H9 (cell line): ENCODE measurements around the gene PRR5L. TPM values are rescaled to one million over a fixed set of nuclear protein-coding genes. Genes with fewer than 3 reads are reported as not detected.

ENCODE experiments used
- DNase-seq: peaks from one replicate; pipeline ENCODE4 v3.0.0-alpha.2; 2017
- H2AFZ ChIP-seq: one replicate; pipeline ENCODE4 v1.6.1; 2013; ENCODE audit warnings: mild to moderate bottlenecking, low read length, control low read depth, moderate library complexity
- H2AK5ac ChIP-seq: 2 replicates; pipeline ENCODE4 v1.6.1; 2013; ENCODE audit warnings: low read length, control low read depth, mixed read lengths; ENCODE audit not compliant: insufficient read length
- H2BK120ac ChIP-seq: one replicate; pipeline ENCODE4 v1.6.1; 2013; ENCODE audit warnings: low read depth, mild to moderate bottlenecking, low read length, control low read depth, inconsistent platforms; ENCODE audit not compliant: poor library complexity, severe bottlenecking
- H2BK12ac ChIP-seq: 2 replicates; pipeline ENCODE4 v1.6.1; 2013; ENCODE audit warnings: low read length, control low read depth, mixed read lengths, low read depth; ENCODE audit not compliant: insufficient read length
- H2BK15ac ChIP-seq: 2 replicates; pipeline ENCODE4 v1.6.1; 2013; ENCODE audit warnings: low read depth, low read length, control low read depth
- H2BK20ac ChIP-seq: one replicate; pipeline ENCODE4 v1.6.1; 2013; ENCODE audit warnings: low read depth, mild to moderate bottlenecking, low read length, control low read depth, inconsistent platforms; ENCODE audit not compliant: poor library complexity, severe bottlenecking
- H2BK5ac ChIP-seq: 2 replicates; pipeline ENCODE4 v1.6.1; 2013; ENCODE audit warnings: low read length, control low read depth, mixed read lengths; ENCODE audit not compliant: insufficient read length
- H3K14ac ChIP-seq: 2 replicates; pipeline ENCODE4 v1.6.1; 2013; ENCODE audit warnings: low read length, control low read depth; ENCODE audit not compliant: insufficient read depth
- H3K18ac ChIP-seq: 2 replicates; pipeline ENCODE4 v1.6.1; 2013; ENCODE audit warnings: low read depth, mild to moderate bottlenecking, mixed read lengths, low read length, control low read depth; ENCODE audit not compliant: insufficient read length
- H3K23ac ChIP-seq: 2 replicates; pipeline ENCODE4 v1.6.1; 2013; ENCODE audit warnings: low read length, control low read depth, mixed read lengths, low read depth; ENCODE audit not compliant: insufficient read length
- H3K23me2 ChIP-seq: 2 replicates; pipeline ENCODE4 v1.6.1; 2013; ENCODE audit warnings: low read depth, mild to moderate bottlenecking, mixed read lengths, low read length, control low read depth; ENCODE audit not compliant: insufficient read length, poor library complexity, severe bottlenecking
- H3K27ac ChIP-seq: 2 replicates; pipeline ENCODE4 v1.5.1; 2013; ENCODE audit warnings: low read length, control low read depth, mixed read lengths, low read depth; ENCODE audit not compliant: insufficient read length
- H3K27me3 ChIP-seq: 2 replicates; pipeline ENCODE4 v1.6.1; 2013; ENCODE audit warnings: low read length, control low read depth, inconsistent platforms; ENCODE audit not compliant: insufficient read depth
- H3K4ac ChIP-seq: 2 replicates; pipeline ENCODE4 v1.6.1; 2013; ENCODE audit warnings: low read depth, mild to moderate bottlenecking, control low read depth, inconsistent platforms, low read length, moderate library complexity
- H3K4me1 ChIP-seq: 2 replicates; pipeline ENCODE4 v1.6.1; 2013; ENCODE audit warnings: low read length, control low read depth, inconsistent platforms; ENCODE audit not compliant: insufficient read depth
- H3K4me2 ChIP-seq: 2 replicates; pipeline ENCODE4 v1.6.1; 2013; ENCODE audit warnings: low read length, control low read depth, mixed read lengths; ENCODE audit not compliant: insufficient read length, insufficient read depth
- H3K56ac ChIP-seq: 2 replicates; pipeline ENCODE4 v1.6.1; 2013; ENCODE audit warnings: low read depth, mild to moderate bottlenecking, mixed read lengths, low read length, control low read depth; ENCODE audit not compliant: insufficient read length
- H3K79me1 ChIP-seq: 2 replicates; pipeline ENCODE4 v1.6.1; 2013; ENCODE audit warnings: low read depth, mild to moderate bottlenecking, moderate library complexity, low read length, control low read depth, inconsistent platforms; ENCODE audit not compliant: insufficient read depth, poor library complexity, severe bottlenecking
- H3K79me2 ChIP-seq: 2 replicates; pipeline ENCODE4 v1.6.1; 2013; ENCODE audit warnings: low read length, control low read depth, inconsistent platforms; ENCODE audit not compliant: insufficient read depth
- H3K9ac ChIP-seq: 2 replicates; pipeline ENCODE4 v1.6.1; 2013; ENCODE audit warnings: low read length, control low read depth, mixed read lengths; ENCODE audit not compliant: insufficient read length; ENCODE audit errors: extremely low read depth
- H3K9me3 ChIP-seq: one replicate; pipeline ENCODE4 v1.6.1; 2013; ENCODE audit warnings: low read depth, low read length, inconsistent platforms; ENCODE audit not compliant: control insufficient read depth
- H3T11ph ChIP-seq: one replicate; pipeline ENCODE4 v1.6.1; 2013; ENCODE audit warnings: mild to moderate bottlenecking, low read length, control low read depth, inconsistent platforms
- H4K20me1 ChIP-seq: one replicate; pipeline ENCODE4 v1.6.1; 2013; ENCODE audit not compliant: control insufficient read depth, insufficient read length, insufficient read depth
- H4K5ac ChIP-seq: 2 replicates; pipeline ENCODE4 v1.6.1; 2013; ENCODE audit warnings: low read depth, mild to moderate bottlenecking, mixed read lengths, low read length, control low read depth; ENCODE audit not compliant: insufficient read length
- H4K8ac ChIP-seq: replicated peaks from 2 replicates; pipeline ENCODE4 v1.6.1; 2013; ENCODE audit warnings: low read length, control low read depth, mixed read lengths, low read depth; ENCODE audit not compliant: insufficient read length
- H4K91ac ChIP-seq: 2 replicates; pipeline ENCODE4 v1.6.1; 2013; ENCODE audit warnings: low read depth, mild to moderate bottlenecking, moderate library complexity, mixed read lengths, low read length, control low read depth; ENCODE audit not compliant: insufficient read length
- H3K27ac Mint-ChIP-seq, 3 experiments: 2 replicates in 2 of 3; 3 replicates in 1 of 3; pipeline ENCODE4 v1.8.0; 2020 to 2021; ENCODE audit warnings: mixed read lengths in 3 of 3, mild to moderate bottlenecking in 1 of 3, moderate library complexity in 1 of 3
- H3K27me3 Mint-ChIP-seq: 2 replicates; pipeline ENCODE4 v1.8.0; 2021; ENCODE audit warnings: low read depth, mild to moderate bottlenecking, moderate library complexity, mixed read lengths
- H3K36me3 Mint-ChIP-seq, 3 experiments: 2 replicates in 2 of 3; 3 replicates in 1 of 3; pipeline ENCODE4 v1.8.0; 2020 to 2021; ENCODE audit warnings: low read depth in 3 of 3, mixed read lengths in 3 of 3; ENCODE audit not compliant: insufficient read depth in 1 of 3
- H3K4me1 Mint-ChIP-seq, 2 experiments: 2 replicates each; pipeline ENCODE4 v1.8.0; 2020; ENCODE audit warnings: mixed read lengths in 2 of 2
- H3K4me3 Mint-ChIP-seq, 2 experiments: 2 replicates in 1 of 2; 3 replicates in 1 of 2; pipeline ENCODE4 v1.8.0; 2020 to 2021; ENCODE audit warnings: mild to moderate bottlenecking in 2 of 2, mixed read lengths in 2 of 2, moderate library complexity in 1 of 2
- H3K9me3 Mint-ChIP-seq, 2 experiments: 2 replicates in 1 of 2; 3 replicates in 1 of 2; pipeline ENCODE4 v1.8.0; 2020; ENCODE audit warnings: mild to moderate bottlenecking in 2 of 2, mixed read lengths in 2 of 2, moderate library complexity in 1 of 2
- WGBS: extraction: QIAGEN DNeasy Blood & Tissue Kit; methylation state at CpG from one replicate; pipeline ENCODE4 v1.1.7; 2013; ENCODE audit warnings: missing lambda C conversion rate, low lambda C conversion rate, mixed read lengths; ENCODE audit not compliant: insufficient read length; ENCODE audit errors: extremely low coverage; 5-methylcytosine and 5-hydroxymethylcytosine counted together
- total RNA-seq: library from RNA; stranded (reverse); gene quantifications from 2 replicates; pipeline ENCODE4 v1.2.1, GENCODE V29; 2021
- TF ChIP-seq, protein P1 (sequence below): fragments of 200-600 bp; sonication (generic); conservative IDR thresholded peaks from 3 replicates; pipeline ENCODE4 v1.8.0; 2021; ENCODE audit warnings: antibody characterized with exemption, mild to moderate bottlenecking

The PRR5L gene
- total RNA-seq, 1 experiment from 2014 or later = 5.6 TPM

GRCh38 chr11:36349351-36350136, 53.5 kb downstream of the PRR5L start:
- Histone ChIP-seq H3T11ph (no peak overlapping the region), H2AK5ac (no peak overlapping the region), H2BK12ac (no peak overlapping the region), H3K9me3 (no peaks in the 10 kb centered on the region), H3K23me2 (no peaks in the 10 kb centered on the region), H3K14ac (no peak overlapping the region), H2BK20ac (no peak overlapping the region), H3K79me1 (no peaks in the 10 kb centered on the region), H2AFZ (no peak overlapping the region), H3K79me2 (no peaks in the 10 kb centered on the region), H2BK15ac (no peak overlapping the region), H4K91ac (no peak overlapping the region), H3K27me3 (no peaks in the 10 kb centered on the region), H3K4ac (no peak overlapping the region), H3K56ac (no peak overlapping the region), H4K8ac (no peak overlapping the region), H4K5ac (no peak overlapping the region), H2BK120ac (no peak overlapping the region), H3K9ac (no peak overlapping the region), H2BK5ac (no peak overlapping the region), H3K4me2 (no peak overlapping the region), H3K18ac (no peak overlapping the region), H3K23ac (no peak overlapping the region), H3K4me1 (no peaks in the 10 kb centered on the region), H3K27ac (no peak overlapping the region), H4K20me1 (no peaks in the 10 kb centered on the region)
- Mint-ChIP-seq H3K4me1 (peaks cover 11 to 16% of the 10 kb centered on the region in 2 experiments), H3K9me3 (no peaks in the 10 kb centered on the region), H3K27ac (peak overlapping the region; percentile 23 to 77 (median 71); a peak in 4 of 7 replicates), H3K36me3 (no peaks in the 10 kb centered on the region), H3K4me3 (no peak overlapping the region), H3K27me3 (peaks cover 5% of the 10 kb centered on the region; the same call in 1 of the 2 replicates)
- TF ChIP-seq, protein P1, sequence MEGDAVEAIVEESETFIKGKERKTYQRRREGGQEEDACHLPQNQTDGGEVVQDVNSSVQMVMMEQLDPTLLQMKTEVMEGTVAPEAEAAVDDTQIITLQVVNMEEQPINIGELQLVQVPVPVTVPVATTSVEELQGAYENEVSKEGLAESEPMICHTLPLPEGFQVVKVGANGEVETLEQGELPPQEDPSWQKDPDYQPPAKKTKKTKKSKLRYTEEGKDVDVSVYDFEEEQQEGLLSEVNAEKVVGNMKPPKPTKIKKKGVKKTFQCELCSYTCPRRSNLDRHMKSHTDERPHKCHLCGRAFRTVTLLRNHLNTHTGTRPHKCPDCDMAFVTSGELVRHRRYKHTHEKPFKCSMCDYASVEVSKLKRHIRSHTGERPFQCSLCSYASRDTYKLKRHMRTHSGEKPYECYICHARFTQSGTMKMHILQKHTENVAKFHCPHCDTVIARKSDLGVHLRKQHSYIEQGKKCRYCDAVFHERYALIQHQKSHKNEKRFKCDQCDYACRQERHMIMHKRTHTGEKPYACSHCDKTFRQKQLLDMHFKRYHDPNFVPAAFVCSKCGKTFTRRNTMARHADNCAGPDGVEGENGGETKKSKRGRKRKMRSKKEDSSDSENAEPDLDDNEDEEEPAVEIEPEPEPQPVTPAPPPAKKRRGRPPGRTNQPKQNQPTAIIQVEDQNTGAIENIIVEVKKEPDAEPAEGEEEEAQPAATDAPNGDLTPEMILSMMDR = no peak
- no peak for DNase-seq
- WGBS = no CpG with 5 or more reads among the region's 8 CpGs
